Measurements from ENCODE around the gene CAMK2D.

CAMK2D gene

GRCh38 chr4:113405874-113406722, 355.4 kb downstream of the CAMK2D start:
- no peak for DNase-seq (ENCODE audit: low read depth, low spot score)
- no peak overlapping the region for H3K9ac ChIP-seq (ENCODE audit: insufficient read length)
- no peak overlapping the region for H3K27ac ChIP-seq
- H3K4me3 ChIP-seq, result no peak overlapping the region
- H3K9me3 ChIP-seq (ENCODE audit: low read depth, low read length), result no peaks in the 10 kb centered on the region
- no peaks in the 10 kb centered on the region for H3K36me3 ChIP-seq (ENCODE audit: insufficient read depth, low read length)
- no peak for TF ChIP-seq FOXP2 (optimal IDR thresholded peaks at IDR 0.05; ENCODE audit: control extremely low read depth, extremely low read length, insufficient read depth)
- no peak for TF ChIP-seq POLR2AphosphoS5 (IDR thresholded peaks at IDR 0.05; ENCODE audit: borderline replicate concordance, low read depth, low read length)
- no peak for TF ChIP-seq EZH2 (IDR thresholded peaks at IDR 0.05)

GRCh38 chr4:113404841-113405240, 356.7 kb downstream of the CAMK2D start:
- H3K9ac ChIP-seq (ENCODE audit: insufficient read length), result no peak overlapping the region
- DNase-seq (ENCODE audit: low read depth, low spot score), result no peak
- no peaks in the 10 kb centered on the region for H3K9me3 ChIP-seq (ENCODE audit: low read depth, low read length)
- no peak for TF ChIP-seq EZH2 (IDR thresholded peaks at IDR 0.05)
- no peak for TF ChIP-seq POLR2AphosphoS5 (IDR thresholded peaks at IDR 0.05; ENCODE audit: borderline replicate concordance, low read depth, low read length)
- no peak for TF ChIP-seq FOXP2 (optimal IDR thresholded peaks at IDR 0.05; ENCODE audit: control extremely low read depth, extremely low read length, insufficient read depth)
- no peaks in the 10 kb centered on the region for H3K36me3 ChIP-seq (ENCODE audit: insufficient read depth, low read length)
- H3K27ac ChIP-seq, result no peak overlapping the region
- no peak overlapping the region for H3K4me3 ChIP-seq

- H3K9ac ChIP-seq (ENCODE audit: insufficient read length), result no peak overlapping the region
- no peak for DNase-seq (ENCODE audit: low read depth, low spot score)
- no peaks in the 10 kb centered on the region for H3K9me3 ChIP-seq (ENCODE audit: low read depth, low read length)
- no peak overlapping the region for H3K4me3 ChIP-seq
- TF ChIP-seq FOXP2 (optimal IDR thresholded peaks at IDR 0.05; ENCODE audit: control extremely low read depth, extremely low read length, insufficient read depth) (no peak), EZH2 (IDR thresholded peaks at IDR 0.05) (no peak), POLR2AphosphoS5 (IDR thresholded peaks at IDR 0.05; ENCODE audit: borderline replicate concordance, low read depth, low read length) (no peak)
- H3K36me3 ChIP-seq (ENCODE audit: insufficient read depth, low read length), result no peaks in the 10 kb centered on the region
- H3K27ac ChIP-seq, result no peak overlapping the region
Observed at GRCh38 chr4:113404167-113404571, 357.4 kb downstream of the CAMK2D start.
